Measurements from ENCODE around the gene RPS6KC1.

DNA sequence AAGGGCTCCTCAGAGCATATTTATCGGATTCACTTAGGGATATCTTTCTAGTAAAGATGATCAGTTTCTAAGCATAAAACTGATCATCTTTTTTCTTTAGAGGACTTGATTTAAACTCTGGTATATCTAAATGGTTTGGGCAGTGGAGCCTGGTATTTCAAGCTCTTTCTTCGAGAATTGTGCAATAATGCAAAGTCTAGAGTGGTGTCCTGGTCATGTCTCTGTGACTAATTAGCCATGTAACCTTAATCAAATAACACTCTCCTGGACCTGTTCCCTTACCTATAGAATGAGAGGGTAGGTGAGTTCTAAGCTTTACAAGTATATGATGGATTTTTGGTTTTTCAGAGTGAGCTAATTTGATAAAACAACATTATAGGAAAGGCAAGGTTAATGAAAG, 225.2 kb downstream of the RPS6KC1 start:
- TF ChIP-seq CTCF (IDR thresholded peaks at IDR 0.05) (no peak), EZH2 (IDR thresholded peaks at IDR 0.05; ENCODE audit: borderline replicate concordance, insufficient read depth, low read depth, low read length, poor library complexity, severe bottlenecking) (no peak)
